GM21737 (cell line): ENCODE results near the gene INPP5A.
"Not testable (repeated sequence)": the region's sequence is repeated elsewhere in the genome, so short reads cannot be mapped to it uniquely, and the experiment has no call there.

Experiments used
- ATAC-seq: cut with Tn5 transposase; IDR thresholded peaks from one replicate; pipeline ENCODE4 v1.9.1; 2021; ENCODE audit warnings: mild to moderate bottlenecking, moderate library complexity; ENCODE audit not compliant: unreplicated experiment

The INPP5A gene

GRCh38 chr10:132788180-132788830 lies 250.7 kb downstream of the INPP5A start:
- no peak for ATAC-seq

GRCh38 chr10:132788831-132789219 lies 251.2 kb downstream of the INPP5A start:
- no peak for ATAC-seq

GRCh38 chr10:132789659-132790148 lies 252.1 kb downstream of the INPP5A start:
- ATAC-seq: no peak

- no peak for ATAC-seq
Observed at GRCh38 chr10:132790470-132790869, 252.9 kb downstream of the INPP5A start.

- no peak for ATAC-seq
Observed at GRCh38 chr10:132790934-132791829, 253.6 kb downstream of the INPP5A start.

- ATAC-seq: not testable (repeated sequence)
Observed at GRCh38 chr10:132792099-132792498, 254.5 kb downstream of the INPP5A start.

GRCh38 chr10:132792796-132793195 lies 255.2 kb downstream of the INPP5A start:
- ATAC-seq: no peak

- no peak for ATAC-seq
Observed at GRCh38 chr10:132793213-132793612, 255.6 kb downstream of the INPP5A start.

- no peak for ATAC-seq
Observed at GRCh38 chr10:132793871-132794849, 256.6 kb downstream of the INPP5A start.

GRCh38 chr10:132796846-132797245 lies 259.3 kb downstream of the INPP5A start:
- no peak for ATAC-seq

GRCh38 chr10:132797986-132798385 lies 260.4 kb downstream of the INPP5A start:
- ATAC-seq: not testable (repeated sequence)

GRCh38 chr10:132798403-132798802 lies 260.8 kb downstream of the INPP5A start:
- ATAC-seq: no peak

GRCh38 chr10:132798876-132799275 lies 261.3 kb downstream of the INPP5A start:
- no peak for ATAC-seq

- no peak for ATAC-seq
Observed at GRCh38 chr10:132799865-132800264, 262.3 kb downstream of the INPP5A start.

- no peak for ATAC-seq
Observed at GRCh38 chr10:132802048-132802447, 264.5 kb downstream of the INPP5A start.

GRCh38 chr10:132802694-132803320 lies 265.2 kb downstream of the INPP5A start:
- no peak for ATAC-seq

GRCh38 chr10:132803416-132804210 lies 266.0 kb downstream of the INPP5A start:
- no peak for ATAC-seq

- no peak for ATAC-seq
Observed at GRCh38 chr10:132804287-132804686, 266.7 kb downstream of the INPP5A start.

- ATAC-seq: no peak
Observed at GRCh38 chr10:132804785-132805426, 267.3 kb downstream of the INPP5A start.
